ENCODE results near the gene MT2A.
"Not testable (repeated sequence)": the region's sequence is repeated elsewhere in the genome, so short reads cannot be mapped to it uniquely, and the experiment has no call there.

The MT2A gene

GRCh38 chr16:56623184-56623583 lies 14.8 kb downstream of the MT2A start:
- not testable (repeated sequence) for DNase-seq

- DNase-seq: no peak
Observed at GRCh38 chr16:56623637-56624036, 15.3 kb downstream of the MT2A start.

GRCh38 chr16:56625140-56625942 lies 17.0 kb downstream of the MT2A start, which contains the start of gene MT1E:
Gene MT1E, plus strand, starts transcription at chr16:56625781. Its CDS starts 71 bp downstream, at chr16:56625852.
- DNase-seq: no peak

GRCh38 chr16:56625943-56626654 lies 17.7 kb downstream of the MT2A start:
- DNase-seq: no peak

- no peak for DNase-seq
Observed at GRCh38 chr16:56626685-56627084, 18.3 kb downstream of the MT2A start.

GRCh38 chr16:56628486-56629350 lies 20.3 kb downstream of the MT2A start:
- no peak for DNase-seq

- no peak for DNase-seq
Observed at GRCh38 chr16:56629531-56629930, 21.1 kb downstream of the MT2A start.

GRCh38 chr16:56630134-56630533 lies 21.8 kb downstream of the MT2A start:
- DNase-seq: no peak

- DNase-seq: no peak
Observed at GRCh38 chr16:56631197-56631596, 22.8 kb downstream of the MT2A start.

GRCh38 chr16:56631832-56632155 lies 23.4 kb downstream of the MT2A start:
- DNase-seq: no peak

GRCh38 chr16:56632156-56632847 lies 23.9 kb downstream of the MT2A start, which contains the start of gene MT1M:
Gene MT1M, plus strand, starts transcription at chr16:56632659. Its CDS starts 73 bp downstream, at chr16:56632732.
- DNase-seq: no peak

- no peak for DNase-seq
Observed at GRCh38 chr16:56632848-56633365, 24.5 kb downstream of the MT2A start.

GRCh38 chr16:56633535-56633934 lies 25.2 kb downstream of the MT2A start:
- no peak for DNase-seq

- DNase-seq: no peak
Observed at GRCh38 chr16:56634715-56635440, 26.5 kb downstream of the MT2A start.

- DNase-seq: no peak
Observed at GRCh38 chr16:56635441-56635967, 27.1 kb downstream of the MT2A start.

- no peak for DNase-seq
Observed at GRCh38 chr16:56636616-56637413, 28.4 kb downstream of the MT2A start.

GRCh38 chr16:56637814-56638750 lies 29.7 kb downstream of the MT2A start, which contains the start of gene MT1A:
Gene MT1A, plus strand, starts transcription at chr16:56638666. Its CDS starts 73 bp downstream, at chr16:56638739.
- no peak for DNase-seq

GRCh38 chr16:56639045-56639444 lies 30.7 kb downstream of the MT2A start:
- no peak for DNase-seq

GRCh38 chr16:56640076-56640475 lies 31.7 kb downstream of the MT2A start:
- DNase-seq: no peak

All from NCI-H187 (cell line).